SK-N-SH (cell line): ENCODE measurements around the gene RPL7L1.

ENCODE experiments used
- EP300 ChIP-seq, 2 experiments: IDR thresholded peaks; 2 replicates each; pipeline versions ENCODE4 v1.4.0 to v1.6.1; 2012; ENCODE audit warnings: borderline replicate concordance in 1 of 2, low read depth in 1 of 2, low read length in 1 of 2
- JUND ChIP-seq: IDR thresholded peaks from 2 replicates; pipeline ENCODE4 v1.4.0; 2012
- MXI1 ChIP-seq: IDR thresholded peaks from 2 replicates; pipeline ENCODE4 v1.6.1; 2012; ENCODE audit warnings: mild to moderate bottlenecking, low read depth, low read length, improper control_type of control experiment
- POLR2AphosphoS5 ChIP-seq: IDR thresholded peaks from 2 replicates; pipeline ENCODE4 v1.6.1; 2012; ENCODE audit warnings: low read depth, low read length
- RAD21 ChIP-seq: IDR thresholded peaks from 2 replicates; pipeline ENCODE4 v1.6.1; 2012; ENCODE audit warnings: mild to moderate bottlenecking, low read length
- RCOR1 ChIP-seq: fragments of 150-350 bp; IDR thresholded peaks from 2 replicates; pipeline ENCODE4 v1.6.1; 2017; ENCODE audit warnings: antibody characterized with exemption, low read length
- RXRA ChIP-seq: IDR thresholded peaks from 2 replicates; pipeline ENCODE4 v1.4.0; 2012; ENCODE audit warnings: low read depth, mild to moderate bottlenecking, borderline replicate concordance
- SIN3A ChIP-seq: IDR thresholded peaks from 2 replicates; pipeline ENCODE4 v1.6.1; 2012; ENCODE audit warnings: low read depth, mild to moderate bottlenecking, low read length, moderate library complexity, borderline replicate concordance
- SMC3 ChIP-seq: IDR thresholded peaks from 2 replicates; pipeline ENCODE4 v1.6.1; 2012; ENCODE audit warnings: low read depth, low read length, improper control_type of control experiment
- YY1 ChIP-seq: IDR thresholded peaks from 2 replicates; pipeline ENCODE4 v1.4.0; 2012; ENCODE audit warnings: low read depth, mild to moderate bottlenecking
- TF ChIP-seq, protein P1 (sequence below): fragments of 200-600 bp; sonication (generic); IDR thresholded peaks from 2 replicates; pipeline ENCODE4 v1.6.1; 2017; ENCODE audit warnings: antibody characterized with exemption, mild to moderate bottlenecking, moderate library complexity
- TF ChIP-seq, protein P2 (sequence below): IDR thresholded peaks from 2 replicates; pipeline ENCODE4 v1.4.0; 2012; ENCODE audit warnings: low read depth, borderline replicate concordance
- TF ChIP-seq, protein P3 (sequence below): IDR thresholded peaks from 2 replicates; pipeline ENCODE4 v1.6.1; 2012; ENCODE audit warnings: mild to moderate bottlenecking, low read depth, low read length, moderate library complexity
- TF ChIP-seq, protein P4 (sequence below): IDR thresholded peaks from 2 replicates; pipeline ENCODE4; 2012

DNA sequence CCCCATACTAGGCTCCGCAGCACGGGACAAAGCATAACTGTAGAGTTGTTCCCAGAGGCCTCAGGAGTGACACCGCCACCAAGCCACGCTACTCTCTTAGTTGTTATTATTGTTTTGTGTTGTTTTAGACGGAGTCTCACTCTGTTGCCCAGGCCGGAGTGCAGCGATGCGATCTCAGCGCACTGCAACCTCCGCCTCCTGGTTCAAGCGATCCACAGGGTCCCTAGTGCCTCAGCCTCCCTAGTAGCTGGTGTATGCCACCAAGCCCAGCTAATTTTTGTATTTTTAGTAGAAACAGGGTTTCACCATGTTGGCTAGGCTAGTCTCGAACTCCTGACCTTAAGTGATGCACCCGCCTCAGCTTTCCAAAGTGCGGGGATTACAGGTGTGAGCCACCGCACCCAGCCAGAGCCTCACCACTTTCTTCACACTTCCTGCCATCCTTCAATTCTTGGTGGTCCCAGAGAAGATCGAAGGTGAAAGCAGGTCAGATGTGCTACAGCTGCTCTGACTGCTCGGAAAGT is 11.8 kb downstream of the RPL7L1 start:
- TF ChIP-seq, protein P1, sequence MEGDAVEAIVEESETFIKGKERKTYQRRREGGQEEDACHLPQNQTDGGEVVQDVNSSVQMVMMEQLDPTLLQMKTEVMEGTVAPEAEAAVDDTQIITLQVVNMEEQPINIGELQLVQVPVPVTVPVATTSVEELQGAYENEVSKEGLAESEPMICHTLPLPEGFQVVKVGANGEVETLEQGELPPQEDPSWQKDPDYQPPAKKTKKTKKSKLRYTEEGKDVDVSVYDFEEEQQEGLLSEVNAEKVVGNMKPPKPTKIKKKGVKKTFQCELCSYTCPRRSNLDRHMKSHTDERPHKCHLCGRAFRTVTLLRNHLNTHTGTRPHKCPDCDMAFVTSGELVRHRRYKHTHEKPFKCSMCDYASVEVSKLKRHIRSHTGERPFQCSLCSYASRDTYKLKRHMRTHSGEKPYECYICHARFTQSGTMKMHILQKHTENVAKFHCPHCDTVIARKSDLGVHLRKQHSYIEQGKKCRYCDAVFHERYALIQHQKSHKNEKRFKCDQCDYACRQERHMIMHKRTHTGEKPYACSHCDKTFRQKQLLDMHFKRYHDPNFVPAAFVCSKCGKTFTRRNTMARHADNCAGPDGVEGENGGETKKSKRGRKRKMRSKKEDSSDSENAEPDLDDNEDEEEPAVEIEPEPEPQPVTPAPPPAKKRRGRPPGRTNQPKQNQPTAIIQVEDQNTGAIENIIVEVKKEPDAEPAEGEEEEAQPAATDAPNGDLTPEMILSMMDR = no peak
- no peak for TF ChIP-seq RAD21
- no peak for TF ChIP-seq JUND
- no peak for TF ChIP-seq EP300 (IDR thresholded peaks at IDR 0.05; ENCODE audit: borderline replicate concordance in 1 of 2, low read depth in 1 of 2, low read length in 1 of 2)
- no peak for TF ChIP-seq MXI1
- TF ChIP-seq, protein P2, sequence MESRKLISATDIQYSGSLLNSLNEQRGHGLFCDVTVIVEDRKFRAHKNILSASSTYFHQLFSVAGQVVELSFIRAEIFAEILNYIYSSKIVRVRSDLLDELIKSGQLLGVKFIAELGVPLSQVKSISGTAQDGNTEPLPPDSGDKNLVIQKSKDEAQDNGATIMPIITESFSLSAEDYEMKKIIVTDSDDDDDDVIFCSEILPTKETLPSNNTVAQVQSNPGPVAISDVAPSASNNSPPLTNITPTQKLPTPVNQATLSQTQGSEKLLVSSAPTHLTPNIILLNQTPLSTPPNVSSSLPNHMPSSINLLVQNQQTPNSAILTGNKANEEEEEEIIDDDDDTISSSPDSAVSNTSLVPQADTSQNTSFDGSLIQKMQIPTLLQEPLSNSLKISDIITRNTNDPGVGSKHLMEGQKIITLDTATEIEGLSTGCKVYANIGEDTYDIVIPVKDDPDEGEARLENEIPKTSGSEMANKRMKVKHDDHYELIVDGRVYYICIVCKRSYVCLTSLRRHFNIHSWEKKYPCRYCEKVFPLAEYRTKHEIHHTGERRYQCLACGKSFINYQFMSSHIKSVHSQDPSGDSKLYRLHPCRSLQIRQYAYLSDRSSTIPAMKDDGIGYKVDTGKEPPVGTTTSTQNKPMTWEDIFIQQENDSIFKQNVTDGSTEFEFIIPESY = no peak
- TF ChIP-seq RCOR1 = no peak
- no peak for TF ChIP-seq POLR2AphosphoS5
- TF ChIP-seq, protein P3, sequence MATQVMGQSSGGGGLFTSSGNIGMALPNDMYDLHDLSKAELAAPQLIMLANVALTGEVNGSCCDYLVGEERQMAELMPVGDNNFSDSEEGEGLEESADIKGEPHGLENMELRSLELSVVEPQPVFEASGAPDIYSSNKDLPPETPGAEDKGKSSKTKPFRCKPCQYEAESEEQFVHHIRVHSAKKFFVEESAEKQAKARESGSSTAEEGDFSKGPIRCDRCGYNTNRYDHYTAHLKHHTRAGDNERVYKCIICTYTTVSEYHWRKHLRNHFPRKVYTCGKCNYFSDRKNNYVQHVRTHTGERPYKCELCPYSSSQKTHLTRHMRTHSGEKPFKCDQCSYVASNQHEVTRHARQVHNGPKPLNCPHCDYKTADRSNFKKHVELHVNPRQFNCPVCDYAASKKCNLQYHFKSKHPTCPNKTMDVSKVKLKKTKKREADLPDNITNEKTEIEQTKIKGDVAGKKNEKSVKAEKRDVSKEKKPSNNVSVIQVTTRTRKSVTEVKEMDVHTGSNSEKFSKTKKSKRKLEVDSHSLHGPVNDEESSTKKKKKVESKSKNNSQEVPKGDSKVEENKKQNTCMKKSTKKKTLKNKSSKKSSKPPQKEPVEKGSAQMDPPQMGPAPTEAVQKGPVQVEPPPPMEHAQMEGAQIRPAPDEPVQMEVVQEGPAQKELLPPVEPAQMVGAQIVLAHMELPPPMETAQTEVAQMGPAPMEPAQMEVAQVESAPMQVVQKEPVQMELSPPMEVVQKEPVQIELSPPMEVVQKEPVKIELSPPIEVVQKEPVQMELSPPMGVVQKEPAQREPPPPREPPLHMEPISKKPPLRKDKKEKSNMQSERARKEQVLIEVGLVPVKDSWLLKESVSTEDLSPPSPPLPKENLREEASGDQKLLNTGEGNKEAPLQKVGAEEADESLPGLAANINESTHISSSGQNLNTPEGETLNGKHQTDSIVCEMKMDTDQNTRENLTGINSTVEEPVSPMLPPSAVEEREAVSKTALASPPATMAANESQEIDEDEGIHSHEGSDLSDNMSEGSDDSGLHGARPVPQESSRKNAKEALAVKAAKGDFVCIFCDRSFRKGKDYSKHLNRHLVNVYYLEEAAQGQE = no peak
- TF ChIP-seq YY1 = no peak
- no peak for TF ChIP-seq SIN3A
- no peak for TF ChIP-seq SMC3
- TF ChIP-seq RXRA = no peak
- TF ChIP-seq, protein P4, sequence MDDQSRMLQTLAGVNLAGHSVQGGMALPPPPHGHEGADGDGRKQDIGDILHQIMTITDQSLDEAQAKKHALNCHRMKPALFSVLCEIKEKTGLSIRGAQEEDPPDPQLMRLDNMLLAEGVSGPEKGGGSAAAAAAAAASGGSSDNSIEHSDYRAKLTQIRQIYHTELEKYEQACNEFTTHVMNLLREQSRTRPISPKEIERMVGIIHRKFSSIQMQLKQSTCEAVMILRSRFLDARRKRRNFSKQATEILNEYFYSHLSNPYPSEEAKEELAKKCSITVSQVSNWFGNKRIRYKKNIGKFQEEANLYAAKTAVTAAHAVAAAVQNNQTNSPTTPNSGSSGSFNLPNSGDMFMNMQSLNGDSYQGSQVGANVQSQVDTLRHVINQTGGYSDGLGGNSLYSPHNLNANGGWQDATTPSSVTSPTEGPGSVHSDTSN = no peak
